ENCODE data around the gene TCEA2.

The TCEA2 gene

GRCh38 chr20:64035933-64036345 lies 27.1 kb upstream of the TCEA2 start, which contains the start of gene C20orf204:
Gene C20orf204 (plus strand): TSS chr20:64036182. CDS start chr20:64036324, 142 bp downstream.
- DNase-seq = no peak

- no peak for DNase-seq
Observed at GRCh38 chr20:64036346-64037198, 26.4 kb upstream of the TCEA2 start.

- no peak for DNase-seq
Observed at GRCh38 chr20:64037199-64037497, 25.9 kb upstream of the TCEA2 start.

- DNase-seq = no peak
Observed at GRCh38 chr20:64037498-64038213, 25.3 kb upstream of the TCEA2 start.

DNA sequence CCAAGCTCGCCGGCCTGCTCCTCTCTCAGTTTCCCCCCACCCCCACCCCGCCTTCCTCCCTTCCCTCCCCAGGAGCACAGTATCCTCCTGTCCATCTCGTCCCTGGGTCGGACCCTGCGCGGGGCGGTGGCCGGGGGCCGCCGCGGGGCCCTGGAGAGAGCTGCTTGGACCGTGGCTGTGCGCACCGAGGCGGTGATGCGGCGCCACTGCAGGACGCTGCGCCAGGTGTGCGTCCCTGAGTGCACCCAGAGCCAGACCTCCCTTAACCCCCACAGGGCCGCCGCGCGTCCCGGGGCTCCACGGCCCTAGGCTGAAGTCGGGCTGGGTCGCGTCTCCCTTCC lies 24.8 kb upstream of the TCEA2 start:
- no peak for DNase-seq

DNA sequence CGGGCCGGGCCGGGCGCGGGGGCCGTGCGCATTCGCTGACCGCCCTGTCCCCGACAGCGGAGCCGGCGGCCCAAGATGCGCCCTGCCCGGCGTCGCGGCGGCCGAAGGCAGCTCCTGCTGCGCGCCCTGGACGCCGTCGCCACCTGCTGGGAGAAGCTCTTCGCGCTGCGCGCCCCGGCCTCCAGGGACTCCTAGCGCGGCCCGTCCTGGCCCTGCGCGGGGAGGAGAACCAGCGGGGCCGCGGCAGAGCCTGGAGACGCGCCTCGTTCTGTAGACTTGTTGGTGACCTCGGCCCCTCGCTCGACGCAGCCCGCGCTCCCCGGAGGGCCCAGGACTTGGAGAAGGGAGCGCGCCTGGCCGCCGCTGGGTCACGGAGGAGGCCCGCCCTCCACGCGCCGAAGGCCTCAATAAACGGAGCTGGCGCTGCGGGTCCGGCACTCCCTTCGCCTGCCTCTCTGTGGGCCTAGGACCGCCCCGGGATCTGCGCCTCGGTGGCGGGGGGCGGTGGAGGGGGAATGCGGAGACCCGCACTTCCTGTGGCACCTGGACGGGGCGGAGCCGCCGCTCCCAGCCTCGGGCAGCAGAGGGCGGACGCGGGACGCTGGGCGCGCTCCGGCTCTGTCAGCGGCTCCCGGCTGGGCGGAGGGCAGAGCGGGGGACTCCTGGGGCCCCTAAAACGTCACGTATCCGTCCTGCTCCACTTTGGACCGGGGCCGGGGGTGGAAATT lies 24.3 kb upstream of the TCEA2 start:
- DNase-seq = peak; percentile 46

DNA sequence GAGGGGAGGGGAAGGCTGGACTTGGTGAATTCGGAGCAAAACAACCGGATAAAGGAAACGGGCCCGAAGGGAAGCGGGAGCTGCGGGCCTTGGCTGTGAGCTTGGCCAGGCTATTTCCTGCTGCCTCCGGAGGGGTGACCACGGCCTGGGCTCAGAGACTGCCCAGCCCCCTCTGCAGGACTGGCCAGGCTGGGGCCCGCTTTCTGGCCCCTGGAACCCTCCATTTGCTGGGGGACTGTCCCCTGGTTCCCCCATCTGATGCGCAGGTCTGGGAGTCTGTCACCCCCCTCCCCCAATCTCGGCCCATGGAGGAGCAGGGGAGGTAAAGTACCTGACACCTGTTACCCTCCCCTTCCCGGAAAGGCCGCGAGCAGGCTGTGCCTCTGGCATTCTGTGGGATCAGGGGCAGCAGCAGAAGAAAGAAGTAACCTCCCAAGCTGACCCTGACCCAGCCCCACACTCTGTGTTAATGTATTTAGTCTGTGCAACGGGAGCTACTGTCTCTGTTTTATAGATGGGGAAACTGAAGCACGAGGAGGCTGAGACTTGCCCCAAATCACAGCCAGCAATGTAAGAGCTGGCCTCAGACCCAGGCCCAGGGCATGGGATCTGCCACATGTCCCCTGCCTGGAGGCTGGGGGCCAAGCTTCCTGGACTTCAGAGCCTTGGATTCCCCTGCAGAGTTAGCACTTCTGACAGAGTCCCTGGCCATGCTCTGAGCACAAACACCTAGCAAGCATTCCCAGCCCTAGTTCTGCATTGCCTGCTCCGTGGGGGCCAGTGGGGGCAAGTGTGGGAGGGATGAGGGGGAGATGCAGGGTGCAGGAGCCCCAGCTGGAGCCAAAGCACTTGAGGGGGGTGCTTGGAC lies 23.5 kb upstream of the TCEA2 start:
- DNase-seq = no peak

DNA sequence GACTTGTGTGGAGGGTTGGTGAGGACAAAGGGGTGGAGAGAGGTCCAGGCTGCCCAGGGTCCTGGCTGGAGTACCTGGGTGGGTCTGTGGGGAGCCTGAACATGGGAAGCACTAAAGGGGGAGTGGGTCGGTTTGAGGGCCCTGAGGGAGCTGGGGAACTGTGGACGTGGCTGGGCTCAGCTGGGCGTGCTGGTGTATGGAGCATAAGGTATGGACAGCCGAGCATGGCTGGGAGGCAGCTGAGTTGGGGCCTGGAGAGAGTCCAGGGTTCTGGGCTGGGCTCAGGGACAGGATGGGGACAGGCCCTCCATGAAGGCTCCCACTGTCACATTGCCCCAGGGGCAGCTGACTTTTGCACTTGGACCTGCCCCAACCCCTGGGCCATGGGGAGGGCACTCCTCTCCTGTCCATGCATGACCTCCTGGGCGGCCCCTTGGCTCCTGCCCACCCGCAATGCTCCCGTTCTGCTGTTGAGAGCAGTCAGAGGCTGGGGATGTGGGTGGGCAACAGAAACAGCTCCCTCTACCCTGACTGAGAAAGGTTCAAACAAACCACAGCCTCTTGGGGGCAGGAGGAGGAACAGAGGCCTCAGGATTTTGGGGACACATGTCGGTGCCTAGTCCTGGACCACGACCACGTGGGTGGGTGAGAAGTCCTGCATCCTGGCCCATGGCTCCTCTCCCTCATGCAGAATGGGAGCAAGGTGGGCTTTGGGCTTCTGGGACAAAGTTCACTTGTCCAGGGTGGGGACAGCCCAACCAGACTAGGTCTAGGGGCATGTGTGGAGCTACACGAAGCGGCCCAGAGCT lies 22.6 kb upstream of the TCEA2 start:
- DNase-seq = no peak

GRCh38 chr20:64041040-64041780 lies 21.8 kb upstream of the TCEA2 start:
- no peak for DNase-seq

- no peak for DNase-seq
Observed at GRCh38 chr20:64041781-64042053, 21.3 kb upstream of the TCEA2 start.

- no peak for DNase-seq
Observed at GRCh38 chr20:64042054-64042781, 20.8 kb upstream of the TCEA2 start.

DNA sequence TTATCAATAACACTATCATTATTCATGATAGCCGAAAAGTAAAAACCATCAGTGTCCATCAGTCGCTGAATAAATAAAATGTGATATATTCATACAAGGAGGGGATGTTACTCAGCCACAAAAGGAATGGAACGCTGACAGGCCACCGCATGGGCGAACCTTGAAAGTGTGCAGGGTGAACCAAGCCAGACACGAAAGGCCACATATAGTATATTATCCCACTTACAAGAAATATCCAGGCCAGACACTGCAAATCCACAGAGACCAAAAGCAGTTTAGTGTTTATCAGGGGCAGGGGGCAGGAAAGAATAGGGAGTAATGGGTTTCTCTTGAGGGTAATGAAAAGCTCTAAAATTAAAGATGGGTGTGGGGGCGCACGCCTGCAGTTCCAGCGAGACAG lies 19.2 kb upstream of the TCEA2 start:
- DNase-seq = no peak

GRCh38 chr20:64044484-64045247 lies 18.3 kb upstream of the TCEA2 start:
- no peak for DNase-seq

GRCh38 chr20:64045346-64046011 lies 17.5 kb upstream of the TCEA2 start:
- no peak for DNase-seq

DNA sequence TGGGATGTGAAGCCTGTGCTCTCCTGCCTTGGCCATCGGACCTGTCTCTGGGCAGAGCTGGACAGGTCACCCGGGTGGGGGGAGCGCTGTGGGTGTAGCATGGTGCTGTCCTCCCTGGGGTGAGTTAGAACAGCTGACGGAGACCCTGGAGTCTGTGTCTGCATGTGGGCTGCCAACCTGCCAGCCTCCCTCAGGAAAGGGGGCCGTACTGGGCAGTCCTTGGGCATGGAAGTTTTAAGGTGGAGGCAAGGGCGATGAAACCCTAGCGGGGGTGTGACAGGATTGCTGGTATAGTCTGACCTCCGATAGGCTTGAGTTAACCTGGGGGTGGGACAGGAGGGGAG lies 16.0 kb upstream of the TCEA2 start:
- DNase-seq = no peak

DNA sequence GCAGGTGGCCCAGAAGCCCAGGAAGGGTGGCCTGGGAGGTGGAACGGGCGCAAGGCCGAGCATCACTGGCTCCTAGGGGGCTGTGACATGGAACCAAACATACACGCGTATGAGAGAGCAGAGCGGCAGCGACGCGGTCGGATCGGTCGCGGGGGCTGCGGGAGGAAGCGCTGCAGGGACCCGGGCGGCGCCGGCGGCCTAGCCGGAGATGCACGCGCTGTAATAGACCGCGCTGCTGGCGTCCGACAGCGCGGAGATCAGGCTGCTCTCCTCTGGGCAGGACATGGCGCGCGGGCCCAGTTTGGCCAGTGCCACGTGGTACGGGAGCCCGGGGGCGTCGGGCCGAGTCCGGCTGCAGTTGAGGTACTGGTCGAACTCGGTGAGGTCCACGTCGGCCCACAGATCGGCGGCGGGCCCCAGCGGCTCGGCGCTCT lies 15.0 kb upstream of the TCEA2 start:
- no peak for DNase-seq

- DNase-seq = no peak
Observed at GRCh38 chr20:64048402-64049044, 14.5 kb upstream of the TCEA2 start.

DNA sequence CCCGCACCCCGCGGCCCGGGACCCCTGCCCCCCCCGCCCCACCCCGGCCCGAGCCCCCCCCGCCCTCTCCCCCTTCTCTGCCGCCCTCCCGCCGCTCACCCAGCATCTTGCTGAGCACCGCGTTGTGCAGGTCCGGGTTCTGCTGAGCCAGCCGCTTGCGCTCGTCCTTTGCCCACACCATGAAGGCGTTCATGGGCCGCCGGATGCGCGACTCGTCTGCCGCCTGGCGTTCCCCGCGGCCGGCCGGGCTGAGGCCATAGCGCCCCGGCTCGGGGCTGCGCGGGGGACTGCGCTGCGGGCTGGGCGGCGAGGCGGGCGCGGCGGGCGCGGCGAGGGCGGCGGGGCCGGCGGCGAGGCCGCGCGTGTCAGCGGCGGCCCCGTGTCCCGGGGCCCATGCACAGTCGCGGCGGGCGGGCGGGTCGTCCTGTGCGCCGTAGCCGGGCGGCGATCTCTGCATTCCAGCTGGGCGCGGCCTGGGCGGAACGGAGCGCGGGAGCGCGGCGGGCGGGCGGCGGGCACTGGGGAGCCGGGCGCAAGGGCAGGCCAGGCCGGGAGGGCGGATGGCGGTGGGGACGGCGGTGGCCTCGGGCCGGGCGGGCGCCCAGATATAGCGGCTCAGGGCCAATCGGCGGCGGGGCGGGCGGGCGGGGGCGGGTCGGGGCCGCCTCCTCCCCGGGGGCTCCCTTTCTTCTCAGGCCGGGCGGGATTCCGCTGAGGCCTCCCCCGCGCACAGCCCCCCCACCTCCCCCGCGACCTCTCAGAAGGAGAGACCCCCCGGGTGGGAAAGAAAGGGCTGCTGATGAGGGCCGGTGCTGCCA lies 13.7 kb upstream of the TCEA2 start, which contains the start of gene SOX18:
Gene SOX18, minus strand, starts transcription at position 580 of the 818 bp plus-strand sequence. Its CDS starts 123 bp downstream, at position 457.
- no peak for DNase-seq

Measured in SHP77 treated with DMSO at 0.1 percent for 48 hours (cell line).